Cardiac fibroblast (primary cell): ENCODE data around the gene ALDH1A3.
A peak's percentile ranks its signal among the peaks of the same experiment; 100 is the strongest.

Experiments used
- DNase-seq, 2 donors: peaks; one replicate each; pipeline versions ENCODE4 v3.0.0 to v3.0.0-alpha.2; 2010; ENCODE audit warnings: low read depth in 2 of 2
- H3K4me3 ChIP-seq, 2 donors: replicated peaks in 1 of 2; 1 replicate in 1 of 2; 2 replicates in 1 of 2; pipeline ENCODE4 v1.5.1; 2011; ENCODE audit warnings: low read depth in 2 of 2, low read length in 2 of 2, mild to moderate bottlenecking in 2 of 2, moderate library complexity in 1 of 2
- TF ChIP-seq, protein P1 (sequence below): IDR thresholded peaks from one replicate; pipeline ENCODE4 v1.5.1; 2011; ENCODE audit warnings: low read depth, mild to moderate bottlenecking, low read length, inconsistent platforms

ALDH1A3 gene

DNA sequence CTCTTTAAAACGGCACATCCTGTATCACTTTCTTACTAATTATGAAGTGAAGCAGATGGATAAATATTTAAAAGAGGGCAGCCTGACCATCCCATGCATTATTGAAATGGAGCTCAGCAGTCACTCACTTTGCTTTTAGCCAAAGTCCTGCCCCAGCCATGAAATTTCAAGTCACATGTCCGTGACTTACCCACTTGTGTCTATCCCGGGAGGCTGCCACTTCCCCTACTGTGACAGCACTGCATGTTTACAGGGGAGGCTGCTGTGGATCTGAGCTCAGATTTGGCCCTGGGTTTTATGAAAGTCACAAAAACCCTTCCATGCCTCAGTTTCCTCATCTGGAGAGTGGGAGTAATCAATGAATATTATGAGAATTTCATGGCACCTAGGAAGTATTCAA is 21.7 kb downstream of the ALDH1A3 start:
- no peak for DNase-seq
- no peak overlapping the region for H3K4me3 ChIP-seq
- TF ChIP-seq, protein P1, sequence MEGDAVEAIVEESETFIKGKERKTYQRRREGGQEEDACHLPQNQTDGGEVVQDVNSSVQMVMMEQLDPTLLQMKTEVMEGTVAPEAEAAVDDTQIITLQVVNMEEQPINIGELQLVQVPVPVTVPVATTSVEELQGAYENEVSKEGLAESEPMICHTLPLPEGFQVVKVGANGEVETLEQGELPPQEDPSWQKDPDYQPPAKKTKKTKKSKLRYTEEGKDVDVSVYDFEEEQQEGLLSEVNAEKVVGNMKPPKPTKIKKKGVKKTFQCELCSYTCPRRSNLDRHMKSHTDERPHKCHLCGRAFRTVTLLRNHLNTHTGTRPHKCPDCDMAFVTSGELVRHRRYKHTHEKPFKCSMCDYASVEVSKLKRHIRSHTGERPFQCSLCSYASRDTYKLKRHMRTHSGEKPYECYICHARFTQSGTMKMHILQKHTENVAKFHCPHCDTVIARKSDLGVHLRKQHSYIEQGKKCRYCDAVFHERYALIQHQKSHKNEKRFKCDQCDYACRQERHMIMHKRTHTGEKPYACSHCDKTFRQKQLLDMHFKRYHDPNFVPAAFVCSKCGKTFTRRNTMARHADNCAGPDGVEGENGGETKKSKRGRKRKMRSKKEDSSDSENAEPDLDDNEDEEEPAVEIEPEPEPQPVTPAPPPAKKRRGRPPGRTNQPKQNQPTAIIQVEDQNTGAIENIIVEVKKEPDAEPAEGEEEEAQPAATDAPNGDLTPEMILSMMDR: no peak

DNA sequence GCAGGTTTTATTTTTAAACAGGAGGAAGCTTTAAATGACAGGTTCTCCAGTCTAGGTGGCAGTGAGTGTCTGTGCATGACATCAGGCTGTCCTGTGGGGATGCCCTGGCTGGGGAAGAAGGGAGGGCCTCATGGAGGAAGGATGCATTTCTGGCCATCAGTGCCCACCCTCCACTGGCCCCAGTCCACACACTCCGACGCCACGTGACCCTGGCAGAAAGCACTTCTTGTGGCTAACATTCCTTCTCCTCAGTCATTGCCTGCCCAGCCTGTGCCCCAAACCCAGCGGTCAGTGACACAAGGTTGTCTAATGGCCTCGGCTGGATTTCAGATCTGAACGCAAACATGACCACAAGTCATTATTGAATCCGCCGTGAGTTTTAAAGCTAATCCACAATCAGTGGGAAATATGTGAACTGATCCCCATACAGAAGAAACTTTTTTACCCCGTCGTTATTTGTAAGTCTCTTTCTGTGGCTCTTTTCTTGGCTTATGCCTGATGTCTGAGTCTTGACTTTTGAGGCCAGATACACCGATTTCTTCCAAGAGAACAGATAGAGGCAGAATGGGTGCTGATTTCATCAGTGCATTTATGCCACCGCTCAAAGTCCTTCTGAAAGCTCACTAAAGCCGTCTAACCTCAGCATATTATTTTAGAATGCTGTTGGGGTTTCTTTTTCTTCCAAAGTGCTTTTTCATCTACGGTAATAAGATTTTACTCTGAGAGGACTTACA is 22.2 kb downstream of the ALDH1A3 start:
- peak; percentile 33 to 40 for DNase-seq
- TF ChIP-seq, protein P1: no peak
- peak overlapping the region in 1 of 2 donors; percentile 8 for H3K4me3 ChIP-seq

DNA sequence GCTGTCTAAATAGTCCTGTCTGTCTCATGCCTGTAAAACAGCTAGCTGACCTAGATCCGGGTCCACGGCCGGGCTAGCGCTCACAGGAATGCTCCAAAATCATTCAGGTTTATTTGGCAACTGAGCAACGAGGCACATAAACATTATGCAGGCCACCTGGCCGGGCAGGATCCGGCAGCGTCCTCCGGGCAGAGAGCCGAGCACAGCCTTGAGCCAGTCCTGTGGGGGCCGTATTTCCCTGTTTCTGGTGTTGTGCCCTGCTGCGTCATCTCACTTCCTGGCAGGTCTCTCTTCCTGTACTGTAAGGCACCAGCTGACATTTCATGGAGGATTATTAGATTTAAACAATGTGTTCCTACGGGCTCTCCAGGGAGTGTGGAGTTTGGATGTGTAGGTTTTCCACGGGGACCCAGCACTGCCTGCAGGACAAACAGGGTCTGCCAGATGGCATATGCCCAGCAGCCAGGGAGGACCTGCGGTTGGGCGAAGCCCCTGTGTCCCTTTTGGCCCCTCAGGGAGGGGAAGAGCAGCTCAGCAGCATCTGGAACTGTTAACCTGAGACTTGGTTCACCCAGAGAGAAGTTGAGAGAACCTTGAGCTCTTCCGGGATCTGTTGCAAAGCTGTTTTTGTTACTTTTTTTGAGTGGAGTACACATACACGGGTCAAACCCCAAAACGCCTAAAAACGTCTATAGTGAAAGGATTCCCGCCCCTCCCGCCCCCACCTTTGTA is 23.0 kb downstream of the ALDH1A3 start:
- H3K4me3 ChIP-seq: peak overlapping the region; percentile 8
- TF ChIP-seq, protein P1: no peak
- peak; percentile 94 to 96 for DNase-seq

DNA sequence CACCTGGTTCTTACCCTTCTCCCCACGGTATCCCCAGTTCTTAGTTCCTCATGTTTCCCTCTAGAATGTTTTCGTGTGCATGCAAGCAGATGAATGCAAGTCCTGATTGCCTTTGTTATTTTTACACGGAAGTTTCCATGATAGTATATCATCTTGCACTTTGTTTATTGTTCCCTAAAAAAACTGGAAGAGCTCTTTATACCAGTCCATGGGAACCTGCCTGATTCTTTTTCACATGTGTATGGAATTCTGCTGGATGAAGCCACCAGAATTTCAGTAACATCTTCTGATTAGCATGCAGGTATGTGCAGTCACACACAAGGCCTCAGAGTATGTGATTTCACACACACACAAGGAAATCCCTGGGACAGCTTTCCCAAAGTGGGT is 23.5 kb downstream of the ALDH1A3 start:
- H3K4me3 ChIP-seq: no peak overlapping the region
- peak in 1 of 2 donors; percentile 30 for DNase-seq
- TF ChIP-seq, protein P1: no peak

DNA sequence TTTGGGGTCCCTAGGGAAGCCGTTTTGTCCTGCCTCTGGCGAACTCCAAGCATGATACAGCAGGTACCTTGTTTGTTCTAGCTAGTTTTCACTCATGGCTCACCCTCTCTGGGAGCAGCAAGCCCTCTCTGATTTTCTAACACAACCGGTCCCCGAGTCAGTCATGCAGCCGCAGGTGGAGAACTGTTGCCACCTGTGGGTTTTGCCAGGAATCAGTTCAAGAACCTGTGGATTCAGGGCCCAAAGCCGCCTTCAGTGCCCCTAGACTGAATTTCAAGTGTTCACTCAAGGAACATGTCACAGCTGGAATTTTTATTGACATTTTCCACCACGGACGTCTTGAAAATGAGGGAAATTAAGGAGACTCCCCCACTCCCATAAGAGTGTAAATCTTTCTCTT is 26.2 kb downstream of the ALDH1A3 start:
- no peak overlapping the region for H3K4me3 ChIP-seq
- DNase-seq: no peak
- TF ChIP-seq, protein P1: no peak

DNA sequence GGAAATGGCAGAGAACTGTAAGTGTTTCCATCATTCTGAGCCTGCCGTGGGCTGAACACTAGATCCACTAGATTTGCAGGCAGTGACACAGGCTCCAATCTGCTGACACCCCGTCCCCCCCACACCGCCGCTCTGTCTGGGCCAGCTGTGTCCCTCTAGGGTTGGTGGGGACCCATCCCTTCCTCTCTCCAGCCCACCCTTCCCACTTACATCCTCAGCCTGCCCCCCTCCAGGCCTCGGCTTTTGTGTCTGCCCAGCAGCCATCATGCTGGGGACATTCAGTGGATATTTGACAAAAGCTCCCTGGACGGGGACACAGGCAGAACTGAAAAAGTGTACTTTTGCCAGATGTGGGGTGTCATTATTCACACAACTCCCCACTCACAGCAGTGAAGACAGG is 28.8 kb downstream of the ALDH1A3 start:
- TF ChIP-seq, protein P1: no peak

More for the DNA sequence above, 28.8 kb downstream of the ALDH1A3 start:
- DNase-seq: no peak
- H3K4me3 ChIP-seq: no peak overlapping the region
